GM19238 (cell line): ENCODE measurements around the gene KIAA1755.

Experiments
- DNase-seq: peaks from one replicate; pipeline ENCODE4 v3.0.0; 2011; ENCODE audit warnings: low spot score; ENCODE audit not compliant: insufficient read length

KIAA1755 gene, protein sequence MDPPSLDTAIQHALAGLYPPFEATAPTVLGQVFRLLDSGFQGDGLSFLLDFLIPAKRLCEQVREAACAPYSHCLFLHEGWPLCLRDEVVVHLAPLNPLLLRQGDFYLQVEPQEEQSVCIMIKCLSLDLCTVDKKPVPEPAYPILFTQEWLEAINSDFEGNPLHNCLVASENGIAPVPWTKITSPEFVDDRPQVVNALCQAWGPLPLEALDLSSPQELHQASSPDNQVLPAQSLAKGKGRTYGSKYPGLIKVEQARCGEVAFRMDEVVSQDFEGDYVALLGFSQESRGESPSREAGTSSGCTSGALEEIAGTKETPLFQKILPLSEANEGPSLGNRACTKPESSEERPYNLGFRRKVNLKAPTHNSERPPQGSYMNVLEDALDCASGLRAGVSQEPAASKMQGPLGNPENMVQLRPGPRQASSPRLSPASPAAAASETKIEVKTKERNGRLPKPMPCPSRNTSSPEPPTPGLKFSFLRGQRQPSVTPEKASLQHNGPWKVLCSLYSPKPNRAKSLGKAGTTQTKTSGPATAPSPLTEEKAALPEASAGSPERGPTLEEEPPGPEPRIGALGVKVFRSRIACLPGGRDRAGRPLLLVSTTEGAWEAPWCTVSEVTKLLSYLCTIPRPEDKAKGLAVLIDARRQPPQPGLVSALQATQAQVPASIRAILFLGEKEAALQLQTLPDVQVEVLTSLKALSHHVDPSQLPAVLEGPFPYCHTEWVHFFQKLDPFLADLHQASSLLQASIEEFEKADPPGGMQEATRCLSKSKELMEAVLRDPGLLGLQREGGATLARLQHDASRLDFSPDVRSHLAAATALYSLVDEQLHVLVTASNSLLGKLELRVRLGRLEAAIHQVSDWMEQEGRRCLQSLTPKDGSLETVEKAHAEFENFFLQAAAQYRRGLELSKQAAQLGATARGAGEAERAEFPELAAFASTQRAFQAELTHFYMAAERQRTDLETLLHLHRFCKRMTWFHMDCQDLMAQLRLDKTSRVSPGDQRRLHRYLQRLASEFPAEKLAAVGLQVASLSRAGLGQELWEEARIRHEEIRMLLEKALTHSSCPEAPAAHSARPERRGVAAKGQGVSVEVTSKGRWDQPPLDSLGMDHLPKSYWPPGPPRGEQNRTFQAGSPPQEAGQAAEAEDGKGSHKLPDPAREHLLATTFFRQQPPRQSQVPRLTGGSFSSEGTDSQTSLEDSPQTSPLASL

DNA sequence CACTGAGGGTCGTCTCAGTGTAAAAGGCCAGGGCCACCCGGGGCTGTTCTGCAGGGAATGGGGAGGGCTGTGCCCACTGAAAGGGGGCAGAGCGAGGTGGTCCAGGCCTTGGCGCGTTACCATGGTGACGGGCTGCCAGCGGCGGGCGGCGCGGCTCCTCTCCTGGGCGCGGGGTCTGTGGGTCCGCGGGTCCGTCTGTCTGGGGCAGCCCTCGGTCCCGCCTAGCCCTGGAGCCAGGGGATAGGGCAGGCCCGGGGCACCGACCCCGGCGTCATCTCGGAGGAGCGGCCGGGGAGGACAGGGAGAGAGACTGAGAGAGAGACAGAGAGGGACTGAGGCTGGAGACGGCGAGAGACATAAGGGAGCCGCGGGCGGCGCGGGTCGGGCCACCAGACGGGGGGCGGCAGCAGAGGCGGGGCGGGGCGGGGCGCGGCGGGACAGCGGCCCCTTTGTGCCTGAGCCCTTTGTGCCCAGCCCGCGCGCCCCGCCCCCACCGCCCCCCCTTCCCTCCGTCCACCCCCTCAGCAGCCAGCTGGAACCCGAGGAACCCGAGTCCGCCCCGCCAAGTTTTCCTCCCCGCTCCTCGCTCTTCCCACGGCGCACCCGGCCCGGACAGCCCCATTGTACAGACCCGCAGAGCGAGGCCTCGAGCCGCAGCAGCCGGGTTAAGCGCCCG is at the start of gene KIAA1755:
TSS of gene KIAA1755 (minus strand) at position 358 of the 676 bp plus-strand sequence. CDS start at position 123, 235 bp downstream.
- no peak for DNase-seq

DNA sequence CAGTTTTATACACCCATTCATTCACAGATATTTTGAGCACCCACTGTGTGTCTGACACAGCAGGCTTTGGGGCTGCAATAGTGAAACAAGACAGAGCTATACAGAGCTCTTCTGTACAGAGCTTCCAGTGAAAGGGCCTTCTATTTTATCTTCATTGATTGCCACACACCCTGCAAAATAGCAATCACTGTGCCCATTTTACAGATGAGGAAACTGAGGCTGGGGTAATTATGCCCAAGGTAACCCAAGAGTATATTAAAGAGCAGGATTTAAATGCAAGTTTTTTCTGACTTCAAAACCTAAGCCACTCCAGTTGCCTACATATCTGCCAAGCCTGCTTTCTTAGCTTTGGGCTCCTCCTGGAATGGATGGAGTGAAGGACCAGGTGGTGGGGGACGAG is 47.9 kb upstream of the KIAA1755 start:
- no peak for DNase-seq

DNA sequence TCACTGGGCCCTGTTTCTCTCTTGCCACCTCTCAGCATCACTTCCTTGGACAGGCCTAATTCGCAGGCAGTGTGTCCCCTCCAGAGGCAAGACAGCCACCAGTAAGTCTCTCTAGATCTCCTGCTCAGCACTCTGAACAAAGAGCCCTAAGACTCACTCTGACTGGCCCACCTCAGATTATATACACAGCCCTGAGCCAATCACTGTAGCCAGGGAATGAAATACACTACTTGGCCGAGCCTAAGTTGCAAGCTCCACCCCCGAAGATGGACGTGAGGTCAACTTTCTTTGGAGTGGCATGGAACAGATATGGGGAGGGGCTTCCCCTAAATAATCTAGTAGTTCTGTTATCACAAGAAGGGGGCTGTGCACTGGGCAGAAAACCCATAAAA is 47.5 kb upstream of the KIAA1755 start:
- no peak for DNase-seq

DNA sequence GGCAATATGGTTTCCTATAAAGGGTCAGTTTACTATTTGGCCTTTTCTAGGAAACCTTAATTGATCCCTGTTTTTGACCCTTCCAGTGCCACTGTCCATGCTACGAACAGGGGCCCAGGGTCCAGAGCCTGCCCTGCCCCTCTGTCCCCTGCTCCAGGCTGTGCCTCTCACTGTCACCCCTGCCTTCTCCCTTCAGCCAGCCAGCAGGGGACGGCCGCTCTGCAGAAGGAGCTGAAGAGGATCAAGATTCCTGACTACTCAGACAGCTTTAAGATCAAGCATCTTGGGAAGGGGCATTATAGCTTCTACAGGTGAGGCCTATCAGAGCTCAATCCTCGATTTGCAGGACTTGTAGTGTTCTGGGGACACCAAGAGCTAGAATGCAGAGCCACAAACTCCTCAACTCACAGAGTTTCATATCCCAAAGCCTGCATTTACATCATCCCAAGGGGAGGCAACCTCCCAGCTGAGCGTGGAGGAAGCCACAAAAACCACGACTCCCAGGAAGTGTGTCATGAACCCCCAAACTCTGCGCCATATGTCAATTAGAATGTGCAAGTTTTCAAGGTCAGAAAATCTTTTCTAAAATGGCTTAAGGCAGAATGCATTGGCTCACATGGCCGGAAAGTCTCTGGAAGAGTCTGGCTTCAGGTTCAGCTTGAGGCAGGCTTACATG is 47.0 kb upstream of the KIAA1755 start:
- no peak for DNase-seq

DNA sequence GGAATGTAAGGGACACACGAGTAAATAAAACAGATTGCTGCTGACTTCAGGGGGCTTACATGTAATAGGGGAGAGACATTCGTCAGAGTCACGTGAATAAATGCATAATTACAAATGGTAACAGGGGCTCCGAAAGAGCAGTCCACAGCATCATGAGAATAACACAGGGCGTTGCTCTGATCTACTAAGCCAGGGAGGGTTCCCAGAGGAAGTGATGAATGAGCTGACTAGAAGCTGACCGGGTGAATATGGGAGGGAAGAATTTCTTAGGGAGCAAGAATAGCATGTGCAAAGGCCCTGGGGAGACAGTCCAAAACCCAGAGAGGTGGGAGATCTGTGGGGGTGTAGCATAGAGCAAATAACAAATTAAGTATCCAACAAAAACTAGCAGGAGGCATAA is 45.8 kb upstream of the KIAA1755 start:
- DNase-seq = no peak

DNA sequence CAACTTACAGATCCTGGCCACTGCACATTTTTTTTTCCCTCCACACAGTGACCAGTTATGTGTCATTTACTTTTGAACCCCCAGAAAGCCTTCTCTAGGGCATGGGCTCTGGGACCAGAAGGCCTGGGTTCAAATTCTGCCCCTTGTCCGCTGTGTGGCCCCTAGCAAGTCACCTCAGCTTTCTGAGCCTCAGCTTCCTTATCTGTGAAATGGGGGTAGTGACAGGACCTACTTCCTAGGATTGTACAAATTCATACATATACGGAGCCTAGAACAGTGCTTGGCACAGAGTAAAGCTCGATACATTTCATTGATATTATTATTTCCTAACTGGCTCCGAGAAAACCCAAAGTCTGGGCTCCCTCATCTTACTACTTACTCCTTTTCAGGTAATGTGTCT is 45.0 kb upstream of the KIAA1755 start:
- DNase-seq = no peak

DNA sequence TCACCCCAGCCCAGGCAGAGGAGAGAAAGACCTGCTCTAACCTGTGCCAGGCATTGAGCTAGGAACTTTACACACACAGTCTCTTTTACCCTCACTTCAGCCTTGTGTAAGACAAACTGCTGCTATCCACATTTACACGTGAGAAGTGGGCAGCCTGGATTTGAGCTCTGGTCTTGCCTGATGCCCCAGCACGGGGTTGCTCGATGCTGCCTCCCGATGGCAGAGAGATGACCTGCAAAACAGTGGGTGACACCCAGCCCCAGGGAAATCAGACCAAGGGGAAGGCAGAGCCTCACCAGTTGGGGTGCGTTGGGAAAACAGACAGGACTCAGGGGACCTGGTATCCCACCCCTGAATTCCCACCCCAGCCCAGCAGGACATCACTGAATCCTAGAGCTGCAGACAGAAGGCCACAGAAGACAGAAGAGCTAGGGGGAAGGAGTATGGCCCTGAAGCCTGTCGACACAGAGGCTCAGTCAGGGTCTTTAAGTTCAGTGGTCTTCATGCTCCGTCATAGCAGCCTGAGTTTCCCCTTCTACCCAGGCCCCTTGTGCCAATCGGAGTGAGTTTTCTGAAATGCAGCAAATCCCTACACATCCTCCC is 44.4 kb upstream of the KIAA1755 start:
- no peak for DNase-seq

DNA sequence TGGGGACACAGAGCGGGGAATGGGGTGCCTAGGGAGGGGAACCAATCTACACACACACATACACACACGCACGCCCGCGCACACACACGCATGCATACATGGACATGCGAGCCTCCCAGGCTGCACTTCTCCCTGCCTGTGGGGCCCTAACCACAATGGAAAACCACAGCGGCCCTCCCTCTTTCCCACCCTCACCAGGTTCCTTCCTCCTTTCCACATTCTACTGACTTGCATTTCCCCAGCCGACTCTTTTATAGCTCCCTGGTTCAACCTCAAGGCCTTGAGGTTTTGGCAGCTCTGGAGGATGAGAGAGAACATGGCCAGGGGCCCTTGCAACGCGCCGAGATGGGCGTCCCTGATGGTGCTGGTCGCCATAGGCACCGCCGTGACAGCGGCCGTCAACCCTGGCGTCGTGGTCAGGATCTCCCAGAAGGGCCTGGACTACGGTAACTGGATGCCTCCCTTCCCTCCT is 43.4 kb upstream of the KIAA1755 start, which contains the start of gene BPI:
TSS of gene BPI (plus strand) at position 249 of the 472 bp plus-strand sequence. CDS start at position 317, 68 bp downstream.
- no peak for DNase-seq

DNA sequence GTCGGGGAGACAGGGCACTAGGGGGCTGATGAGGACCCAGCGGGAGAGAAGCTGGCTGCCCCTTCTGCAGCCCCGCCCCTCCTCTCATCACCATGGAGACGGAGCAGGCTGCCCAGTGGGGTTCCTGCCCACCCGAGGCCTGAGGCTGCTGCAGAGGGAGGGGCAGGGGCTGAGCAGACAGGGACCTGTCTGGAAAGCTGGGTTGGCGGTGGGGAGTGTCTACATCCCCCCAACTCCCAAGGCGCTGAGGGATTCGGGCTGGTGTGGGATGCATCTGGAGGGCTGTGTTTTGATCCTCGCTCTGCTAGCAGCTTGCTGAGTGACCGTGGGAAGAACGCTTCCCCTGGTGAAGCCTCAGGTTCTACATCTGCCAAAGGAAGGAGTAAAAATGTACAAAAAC is 42.3 kb upstream of the KIAA1755 start:
- DNase-seq = no peak

DNA sequence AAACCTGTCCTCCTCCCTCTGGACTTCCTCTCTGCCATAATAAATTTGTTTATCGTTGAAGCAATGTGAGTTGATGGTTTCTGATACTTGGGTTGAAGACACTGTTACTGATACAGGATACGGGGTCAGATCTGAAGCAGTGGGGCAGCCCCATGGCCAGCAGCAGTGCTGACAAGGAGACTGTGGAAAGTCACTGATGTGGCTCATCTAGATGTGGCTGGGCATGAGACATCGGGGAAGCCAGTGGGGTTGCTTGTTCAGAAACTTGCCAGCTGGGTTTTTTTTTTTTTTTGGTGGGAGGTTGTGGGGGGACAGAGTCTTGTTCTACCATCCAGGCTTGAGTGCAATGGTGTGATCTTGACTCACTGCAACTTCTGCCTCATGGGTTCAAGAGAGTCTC is 40.8 kb upstream of the KIAA1755 start:
- no peak for DNase-seq

DNA sequence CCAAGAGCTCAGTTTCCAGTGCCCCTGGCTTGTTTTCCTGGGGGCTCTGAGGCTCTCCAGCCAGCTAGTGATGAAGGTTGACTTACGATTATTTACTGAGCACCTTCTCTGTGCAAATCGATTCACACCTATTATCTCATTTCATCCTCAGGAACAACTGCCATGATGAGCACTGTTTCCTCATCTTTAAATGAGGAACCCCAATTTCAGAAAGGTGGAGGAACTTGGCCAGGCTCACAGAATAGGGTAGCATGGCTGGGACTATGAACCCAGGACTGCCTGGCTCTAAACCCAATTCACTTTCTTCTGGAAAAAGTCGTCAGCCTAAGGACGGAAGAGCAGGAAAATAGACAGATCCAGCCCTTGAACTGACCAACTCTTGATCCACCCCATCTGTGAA is 39.9 kb upstream of the KIAA1755 start:
- no peak for DNase-seq

DNA sequence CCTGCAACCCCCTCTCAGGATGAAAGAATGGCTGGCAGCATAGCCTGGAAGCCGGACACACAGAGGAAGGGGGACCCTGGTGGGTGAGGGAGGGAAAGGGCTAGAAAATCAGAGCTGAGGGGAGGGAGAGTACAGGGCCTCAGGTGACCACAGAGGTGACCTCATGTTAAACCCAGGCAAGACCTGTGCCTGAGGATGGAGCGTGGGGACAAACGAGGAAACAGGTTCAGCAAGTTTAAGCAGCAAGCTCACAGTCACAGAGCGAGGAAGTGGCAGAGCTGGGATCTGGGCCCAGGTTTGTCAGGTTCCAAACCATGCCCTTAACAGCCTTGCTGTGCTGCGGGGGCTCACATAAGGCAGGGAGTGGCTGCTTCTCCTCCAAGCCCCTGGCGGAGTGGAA is 39.4 kb upstream of the KIAA1755 start:
- DNase-seq = no peak

DNA sequence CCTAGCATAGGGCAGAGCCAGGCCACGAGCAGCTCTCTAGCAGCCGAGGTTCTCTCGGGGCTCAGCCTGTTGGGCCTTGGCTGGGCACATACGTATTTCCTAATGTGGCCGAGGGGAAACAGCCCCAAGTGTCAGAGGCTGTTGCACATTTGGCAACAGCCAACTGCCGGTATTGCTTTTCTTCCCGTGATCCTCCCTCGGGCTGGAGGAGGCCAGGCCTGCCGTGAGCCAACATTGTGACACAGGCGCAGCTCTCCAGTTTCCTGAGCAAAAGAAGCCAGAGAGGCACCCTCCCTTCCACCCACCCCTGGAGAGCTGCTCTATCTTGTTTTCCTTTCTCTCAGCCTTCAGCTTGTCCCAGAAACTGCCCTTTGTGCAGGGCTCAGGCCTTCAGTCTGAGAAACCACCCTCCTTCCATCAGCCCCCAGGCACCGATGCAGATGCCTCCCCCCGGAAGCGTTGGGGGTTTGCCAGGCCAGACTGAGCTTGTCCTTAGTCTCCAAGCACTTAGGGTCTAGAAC is 38.3 kb upstream of the KIAA1755 start:
- DNase-seq = no peak

DNA sequence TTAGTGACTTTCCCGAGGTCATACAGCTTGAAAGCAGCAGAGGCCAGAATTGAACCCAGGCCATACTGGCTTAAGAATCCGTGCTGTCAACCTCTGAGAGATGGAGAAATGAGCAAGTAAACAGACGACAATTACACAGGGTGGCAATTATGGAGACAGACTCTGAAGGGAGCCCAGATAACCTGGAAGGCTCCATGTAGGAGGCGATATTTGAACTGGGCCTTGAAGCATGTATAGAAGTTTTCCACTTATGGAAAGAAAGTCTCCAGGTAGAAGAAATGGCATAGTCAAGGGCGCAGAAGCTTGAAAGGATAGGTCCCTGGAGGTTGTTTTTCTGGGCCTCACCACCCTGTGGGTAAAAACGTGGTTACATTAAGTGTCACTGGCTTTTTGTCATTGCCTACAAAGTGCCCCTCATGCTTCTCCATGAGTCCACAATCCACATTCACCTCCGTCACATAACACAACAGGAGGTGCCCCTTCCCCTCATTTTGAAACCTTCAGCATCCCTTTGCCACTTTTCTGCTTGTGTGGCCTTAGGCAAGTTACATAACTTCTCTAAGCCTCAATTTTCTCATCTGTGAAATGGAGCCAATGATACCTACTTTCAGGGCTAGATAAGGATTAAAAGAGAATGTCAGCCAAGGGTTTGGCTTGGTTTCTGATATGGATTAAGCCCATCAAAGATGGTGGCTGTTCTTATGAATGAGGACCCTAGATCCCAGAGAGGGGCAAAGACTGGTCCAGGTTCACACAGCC is 37.6 kb upstream of the KIAA1755 start:
- DNase-seq = no peak

DNA sequence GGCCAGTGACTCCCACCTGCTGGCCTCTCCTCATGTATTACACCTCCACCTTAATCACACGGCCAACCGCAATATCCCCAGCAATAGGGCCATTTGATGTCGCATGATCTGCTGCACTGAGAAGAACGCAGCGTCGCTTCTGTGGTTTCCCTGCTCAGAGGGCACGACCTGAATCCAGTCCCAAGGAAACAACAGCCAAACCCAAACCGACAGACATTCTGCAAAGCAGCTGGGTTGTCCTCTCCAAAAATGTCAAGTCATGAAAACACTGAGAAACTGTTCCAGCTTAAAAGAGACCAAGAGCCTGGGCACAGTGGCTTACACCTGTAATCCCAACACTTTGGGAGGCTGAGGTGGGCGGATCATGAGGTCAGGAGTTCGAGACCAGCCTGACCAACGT is 35.9 kb upstream of the KIAA1755 start:
- DNase-seq = no peak

DNA sequence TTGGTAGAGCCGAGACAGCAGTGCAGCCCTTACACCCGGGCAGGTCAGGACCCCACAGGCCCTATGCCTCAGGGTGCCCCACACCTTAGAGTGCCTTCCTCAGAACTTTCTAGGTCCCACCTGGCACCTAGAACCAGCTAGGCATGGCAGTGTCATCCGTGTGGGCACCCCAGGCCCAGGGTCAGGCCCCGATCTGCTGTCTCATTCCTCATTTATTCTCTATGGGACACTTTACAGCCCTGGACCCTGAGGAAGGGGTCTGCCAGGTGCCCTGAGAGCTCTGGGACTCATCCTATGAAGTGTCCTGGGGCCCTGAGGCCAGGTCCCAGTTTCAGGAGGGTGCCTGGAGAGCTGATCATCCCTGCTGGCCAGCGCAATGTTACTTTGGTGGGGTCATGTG is 35.3 kb upstream of the KIAA1755 start:
- no peak for DNase-seq

DNA sequence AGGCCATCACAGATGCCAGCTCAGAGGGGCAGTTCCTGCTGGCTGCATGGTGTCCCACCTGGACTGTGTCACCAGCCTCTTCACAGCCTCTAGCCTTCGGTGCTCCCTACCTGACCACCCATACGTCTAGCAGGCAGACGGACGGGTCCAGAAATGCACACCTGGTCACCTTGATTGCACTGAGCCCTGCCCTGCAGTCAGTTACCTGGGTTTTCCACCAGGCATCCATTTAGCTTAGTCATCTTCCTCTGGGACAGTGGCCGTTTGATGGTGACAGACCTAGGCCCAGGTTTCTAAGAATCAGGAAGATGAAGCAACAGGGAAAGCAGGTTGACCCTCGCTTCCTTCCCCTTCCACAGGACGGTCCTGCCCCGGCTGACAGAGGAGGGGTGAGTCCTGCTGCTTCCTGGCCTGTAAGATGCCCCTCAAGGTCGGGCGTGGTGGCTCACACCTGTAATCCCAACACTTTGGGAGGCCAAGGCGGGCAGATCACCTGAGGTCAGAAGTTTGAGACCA is 33.6 kb upstream of the KIAA1755 start:
- DNase-seq = no peak

DNA sequence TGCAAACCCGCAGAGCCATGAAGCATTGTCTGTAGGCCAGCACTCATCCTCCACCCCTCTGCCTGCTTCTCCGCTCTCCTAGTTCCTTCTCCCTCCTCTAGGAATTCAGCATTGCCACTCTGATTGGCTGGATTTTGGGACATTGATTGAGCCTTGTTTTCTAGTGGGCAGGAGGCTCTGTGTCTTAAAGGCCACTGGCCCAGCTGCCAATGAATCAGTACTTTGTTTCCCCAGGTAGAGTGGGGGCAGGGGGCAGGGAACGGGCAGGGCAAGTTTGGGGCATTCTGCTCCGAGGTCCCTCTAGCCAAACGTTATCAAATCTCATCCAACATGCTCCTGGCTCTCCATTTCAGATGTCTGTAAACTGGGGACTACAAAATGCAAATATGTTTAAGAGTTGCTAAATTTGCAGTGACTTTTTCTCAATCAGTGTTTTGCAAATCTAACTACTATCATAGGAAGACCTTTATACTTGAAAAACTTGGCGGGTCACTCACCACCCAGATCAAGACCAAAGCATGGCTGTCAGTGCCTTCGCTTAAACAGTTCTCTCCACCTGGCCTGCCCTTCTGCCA is 33.0 kb upstream of the KIAA1755 start:
- no peak for DNase-seq

DNA sequence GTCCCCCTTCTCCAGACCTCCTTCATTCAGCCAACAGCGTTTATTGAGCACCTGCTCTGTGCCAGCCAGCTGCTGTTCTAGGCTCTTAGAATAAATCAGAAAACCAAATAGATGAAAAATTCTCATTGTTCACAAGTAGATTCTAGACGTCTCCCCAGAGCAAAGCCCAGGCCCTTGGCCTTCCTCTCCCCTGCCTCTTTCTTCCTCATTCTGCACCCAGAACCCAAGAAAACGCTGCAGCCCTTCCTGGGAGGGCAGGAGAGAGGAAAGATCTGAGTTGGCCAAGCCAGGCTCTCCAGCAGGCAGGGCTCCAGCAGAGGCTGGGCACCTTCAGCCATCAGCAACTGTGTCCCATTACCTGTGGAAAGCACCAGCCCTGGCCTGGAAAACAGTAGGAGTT is 31.4 kb upstream of the KIAA1755 start:
- no peak for DNase-seq
